ENCODE results near the gene EML4. TPM values are rescaled to one million over a fixed set of nuclear protein-coding genes. Genes with fewer than 3 reads are reported as not detected.
"Not testable (repeated sequence)": the region's sequence is repeated elsewhere in the genome, so short reads cannot be mapped to it uniquely, and the experiment has no call there.

EML4 gene
- total RNA-seq, 4 donors from 2014 or later = 14.5 to 23.2 (median 17.8) TPM

DNA sequence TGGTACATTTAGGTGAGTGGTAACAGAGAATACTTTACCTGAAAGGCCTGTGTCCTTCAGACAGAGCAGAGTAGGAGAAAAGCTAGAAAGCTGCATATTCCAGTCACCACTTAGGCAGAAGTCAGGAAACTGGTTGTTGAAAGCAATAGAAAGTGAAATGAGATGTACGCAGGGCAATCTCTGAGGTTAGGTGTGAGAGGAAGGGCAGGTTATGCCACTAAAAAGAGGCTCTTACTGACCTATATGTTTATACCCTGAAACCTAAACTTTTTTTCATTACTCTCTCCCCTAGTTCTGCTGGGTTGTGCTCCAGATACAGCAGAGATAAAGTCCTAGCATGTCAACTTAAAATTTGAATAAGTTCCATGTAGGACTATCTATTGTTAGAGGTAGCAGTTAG is 98.4 kb downstream of the EML4 start:
- H3K27me3 ChIP-seq = no peaks in the 10 kb centered on the region
- no peak overlapping the region for H3K27ac ChIP-seq (replicated peaks in 1 of 4)
- no peak for DNase-seq (ENCODE audit: extremely low spot score)
- 67% methylated on average over 1 of the region's 1 CpG for WGBS
- intact Hi-C loops (cut with DNase I) = no loop called here
- no peak for TF ChIP-seq POLR2AphosphoS5 (IDR thresholded peaks at IDR 0.05)
- no peak for TF ChIP-seq POLR2A (IDR thresholded peaks at IDR 0.05; ENCODE audit: low read depth)
- no peak for TF ChIP-seq EP300 (IDR thresholded peaks at IDR 0.05)
- TF ChIP-seq, protein P1, sequence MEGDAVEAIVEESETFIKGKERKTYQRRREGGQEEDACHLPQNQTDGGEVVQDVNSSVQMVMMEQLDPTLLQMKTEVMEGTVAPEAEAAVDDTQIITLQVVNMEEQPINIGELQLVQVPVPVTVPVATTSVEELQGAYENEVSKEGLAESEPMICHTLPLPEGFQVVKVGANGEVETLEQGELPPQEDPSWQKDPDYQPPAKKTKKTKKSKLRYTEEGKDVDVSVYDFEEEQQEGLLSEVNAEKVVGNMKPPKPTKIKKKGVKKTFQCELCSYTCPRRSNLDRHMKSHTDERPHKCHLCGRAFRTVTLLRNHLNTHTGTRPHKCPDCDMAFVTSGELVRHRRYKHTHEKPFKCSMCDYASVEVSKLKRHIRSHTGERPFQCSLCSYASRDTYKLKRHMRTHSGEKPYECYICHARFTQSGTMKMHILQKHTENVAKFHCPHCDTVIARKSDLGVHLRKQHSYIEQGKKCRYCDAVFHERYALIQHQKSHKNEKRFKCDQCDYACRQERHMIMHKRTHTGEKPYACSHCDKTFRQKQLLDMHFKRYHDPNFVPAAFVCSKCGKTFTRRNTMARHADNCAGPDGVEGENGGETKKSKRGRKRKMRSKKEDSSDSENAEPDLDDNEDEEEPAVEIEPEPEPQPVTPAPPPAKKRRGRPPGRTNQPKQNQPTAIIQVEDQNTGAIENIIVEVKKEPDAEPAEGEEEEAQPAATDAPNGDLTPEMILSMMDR (IDR thresholded peaks at IDR 0.05) = no peak
- H3K4me3 ChIP-seq = no peak overlapping the region
- H3K9me3 ChIP-seq = no peaks in the 10 kb centered on the region
- peaks cover 0 to 11% (median 2%) of the 10 kb centered on the region in 4 donors for H3K36me3 ChIP-seq
- H3K4me1 ChIP-seq = peaks cover 0 to 25% (median 16%) of the 10 kb centered on the region in 4 donors

DNA sequence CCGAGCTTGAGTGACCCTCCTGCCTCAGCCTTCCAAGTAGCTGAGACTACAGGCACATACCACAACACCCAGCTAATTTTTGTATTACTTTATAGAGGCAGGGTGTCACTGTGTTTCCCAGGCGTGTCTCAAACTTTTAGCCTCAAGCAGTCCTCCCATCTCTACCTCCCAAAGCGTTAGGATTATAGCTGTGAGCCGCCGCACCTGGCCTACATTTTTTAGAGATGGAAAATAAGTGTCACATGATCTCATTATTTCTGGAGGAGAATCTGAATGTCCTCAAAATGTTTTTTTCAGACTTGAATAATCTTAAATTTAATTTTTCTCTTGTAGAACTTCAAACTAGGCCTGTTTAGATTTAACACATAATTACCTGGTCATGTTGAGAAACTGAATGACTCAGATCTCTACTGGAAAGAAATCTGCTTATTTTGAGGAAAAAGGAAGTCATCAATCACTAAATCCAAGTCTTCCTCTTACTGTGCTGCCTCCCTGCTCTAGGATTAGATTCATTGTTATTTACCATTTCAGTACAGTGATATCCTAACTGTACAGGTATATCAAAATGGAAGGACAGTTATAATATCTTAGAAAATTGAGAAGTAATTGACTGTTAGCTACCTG is 99.5 kb downstream of the EML4 start:
- Histone ChIP-seq H3K27me3 (no peaks in the 10 kb centered on the region), H3K4me1 (peaks cover 0 to 31% (median 17%) of the 10 kb centered on the region in 4 donors), H3K36me3 (peaks cover 0 to 9% (median 2%) of the 10 kb centered on the region in 4 donors), H3K27ac (replicated peaks in 1 of 4) (no peak overlapping the region), H3K9me3 (no peaks in the 10 kb centered on the region), H3K4me3 (no peak overlapping the region)
- 91% methylated on average over 5 of the region's 5 CpGs for WGBS
- TF ChIP-seq, protein P1 (IDR thresholded peaks at IDR 0.05) = no peak
- TF ChIP-seq POLR2AphosphoS5 (IDR thresholded peaks at IDR 0.05) (no peak), EP300 (IDR thresholded peaks at IDR 0.05) (no peak), POLR2A (IDR thresholded peaks at IDR 0.05; ENCODE audit: low read depth) (no peak)
- intact Hi-C loops (cut with DNase I) = no loop called here
- no peak for DNase-seq (ENCODE audit: extremely low spot score)

DNA sequence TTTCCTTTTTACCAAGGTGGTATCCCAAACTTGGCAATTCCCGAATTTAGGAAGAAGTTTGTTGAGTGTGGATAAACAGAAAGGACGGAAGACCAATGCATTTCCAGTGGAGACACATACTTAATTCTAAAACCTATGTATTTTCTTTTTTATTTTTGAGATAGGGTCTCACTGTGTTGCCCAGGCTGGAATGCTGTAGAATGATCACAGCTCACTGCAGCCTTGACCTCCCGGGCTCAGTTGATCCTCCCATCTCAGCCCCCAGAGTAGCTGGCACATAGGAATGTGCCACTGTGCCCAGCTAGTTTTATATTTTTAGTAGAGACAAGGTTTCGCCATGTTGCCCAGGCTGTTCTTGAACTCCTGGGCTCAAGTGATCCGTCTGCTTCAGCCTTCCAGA is 101.6 kb downstream of the EML4 start:
- 84% methylated on average over 5 of the region's 5 CpGs for WGBS
- H3K27ac ChIP-seq (replicated peaks in 1 of 4) = peak overlapping the region; percentile 40 to 70 (median 65)
- intact Hi-C loops (cut with DNase I) = no loop called here

DNA sequence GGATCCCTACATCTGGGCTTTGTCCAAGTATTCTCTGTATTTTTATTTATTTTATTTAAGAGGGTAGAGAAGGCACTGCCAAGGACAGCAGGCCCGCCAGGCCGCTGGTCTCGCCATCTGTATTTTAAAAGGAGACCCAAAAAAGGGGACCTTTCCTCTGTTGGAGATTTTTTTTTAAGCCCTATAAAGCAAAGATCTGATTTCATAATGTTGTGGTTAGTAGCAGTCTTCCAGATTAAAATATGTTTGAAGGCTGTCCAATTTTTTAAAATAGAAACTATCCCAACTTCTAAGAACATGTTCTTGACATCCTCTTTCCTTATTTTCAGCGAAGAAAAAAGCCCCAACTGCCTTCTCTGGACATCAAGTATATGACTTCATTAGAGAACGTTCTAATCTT is 102.1 kb downstream of the EML4 start:
- 42% methylated on average over 5 of the region's 5 CpGs for WGBS
- H3K4me3 ChIP-seq; DNase-seq (ENCODE audit: extremely low spot score); H3K9me3 ChIP-seq; H3K27me3 ChIP-seq; intact Hi-C loops (cut with DNase I); H3K36me3 ChIP-seq: not testable (repeated sequence)
- H3K4me1 ChIP-seq = peaks cover 0 to 31% (median 17%) of the 10 kb centered on the region in 4 donors
- peak overlapping the region; percentile 40 to 70 (median 65) for H3K27ac ChIP-seq (replicated peaks in 1 of 4)

More for the DNA sequence above, 101.6 kb downstream of the EML4 start:
- Histone ChIP-seq H3K9me3 (no peaks in the 10 kb centered on the region), H3K4me3 (no peak overlapping the region), H3K36me3 (peaks cover 0 to 5% (median 0%) of the 10 kb centered on the region in 4 donors), H3K27me3 (no peaks in the 10 kb centered on the region), H3K4me1 (peaks cover 0 to 31% (median 17%) of the 10 kb centered on the region in 4 donors)
- DNase-seq (ENCODE audit: extremely low spot score) = no peak
- no peak for TF ChIP-seq POLR2A (IDR thresholded peaks at IDR 0.05; ENCODE audit: low read depth)
- TF ChIP-seq EP300 (IDR thresholded peaks at IDR 0.05) = no peak
- TF ChIP-seq POLR2AphosphoS5 (IDR thresholded peaks at IDR 0.05) = no peak
- TF ChIP-seq, protein P1 (IDR thresholded peaks at IDR 0.05) = no peak

DNA sequence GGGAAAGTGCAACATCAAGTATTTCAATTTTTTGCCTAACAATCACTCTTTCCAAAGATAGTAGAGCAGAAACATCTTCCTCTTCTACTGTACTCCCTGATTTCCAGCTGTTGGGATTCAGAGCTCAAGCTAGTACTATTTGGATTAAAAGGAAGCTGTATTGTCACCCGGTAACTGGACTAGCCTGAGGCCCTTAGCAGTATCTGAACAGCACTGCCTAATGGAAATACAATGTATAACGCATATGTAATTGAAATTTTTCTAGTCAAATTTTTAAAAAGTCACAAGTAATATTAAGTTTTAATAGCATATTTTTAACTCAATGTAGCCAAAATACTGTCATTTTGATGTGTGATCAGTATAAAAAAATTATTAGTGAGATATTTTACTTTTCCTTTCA is 105.7 kb downstream of the EML4 start:
- Histone ChIP-seq H3K27me3 (no peaks in the 10 kb centered on the region), H3K4me1 (peaks cover 0 to 31% (median 17%) of the 10 kb centered on the region in 4 donors), H3K9me3 (no peaks in the 10 kb centered on the region), H3K4me3 (no peak overlapping the region), H3K27ac (replicated peaks in 1 of 4) (no peak overlapping the region), H3K36me3 (no peaks in the 10 kb centered on the region)
- no peak for DNase-seq (ENCODE audit: extremely low spot score)
- WGBS = 83% methylated on average over 2 of the region's 2 CpGs
- intact Hi-C loops (cut with DNase I) = no loop called here
- TF ChIP-seq POLR2A (IDR thresholded peaks at IDR 0.05; ENCODE audit: low read depth) (no peak), EP300 (IDR thresholded peaks at IDR 0.05) (no peak), POLR2AphosphoS5 (IDR thresholded peaks at IDR 0.05) (no peak)
- TF ChIP-seq, protein P1 (IDR thresholded peaks at IDR 0.05) = no peak
